ENCODE data around the gene SLC35D2.
"Not testable (repeated sequence)": the region's sequence is repeated elsewhere in the genome, so short reads cannot be mapped to it uniquely, and the experiment has no call there.

SLC35D2 gene

DNA sequence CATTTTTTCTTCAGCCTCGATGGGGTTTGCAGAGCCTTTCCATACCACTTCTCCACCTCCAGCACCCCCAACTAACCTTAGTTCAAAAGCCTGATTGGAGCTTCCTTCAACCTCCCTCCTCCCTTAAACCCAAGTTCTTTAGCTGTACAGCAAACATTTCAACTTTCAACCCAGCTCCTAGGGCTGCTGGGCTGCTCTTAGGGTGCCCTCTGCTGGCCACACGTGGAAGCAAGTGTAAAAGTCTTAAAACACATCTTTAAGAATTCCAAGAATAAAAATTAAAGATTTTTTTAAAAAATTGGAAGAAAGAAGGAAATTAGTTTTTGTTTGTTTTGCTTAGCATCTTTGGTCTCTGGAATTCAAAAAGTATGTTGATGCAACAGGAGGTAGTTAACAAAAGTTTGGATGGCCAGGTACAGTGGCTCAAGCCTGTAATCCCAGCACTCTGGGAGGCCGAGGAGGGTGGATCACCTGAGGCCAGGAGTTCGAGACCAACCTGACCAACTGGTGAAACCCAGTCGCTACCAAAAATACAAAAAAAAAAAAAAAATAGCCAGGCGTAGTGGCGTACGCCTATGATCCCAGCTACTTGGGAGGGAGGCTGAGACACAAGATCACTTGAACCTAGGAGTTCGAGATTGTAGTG, 66.1 kb downstream of the SLC35D2 start:
- no peaks in the 10 kb centered on the region; the same call in 1 of the 2 replicates for H3K9me3 ChIP-seq (ENCODE audit: control insufficient read depth, insufficient read depth, low read length)
- no peak overlapping the region for H3K4me3 ChIP-seq (ENCODE audit: low read length)
- H3K79me2 ChIP-seq (ENCODE audit: control insufficient read depth, low read length): no peaks in the 10 kb centered on the region
- no peak overlapping the region for H3K27ac ChIP-seq (ENCODE audit: low read depth, low read length)
- no peak overlapping the region for H3K4me2 ChIP-seq (ENCODE audit: low read length)
- no peaks in the 10 kb centered on the region for H3K9me2 ChIP-seq (replicated peaks; ENCODE audit: control insufficient read depth, low read length)
- H3K27me3 ChIP-seq (ENCODE audit: control insufficient read depth, low read length): no peaks in the 10 kb centered on the region
- no peak for TF ChIP-seq EZH2phosphoT487 (IDR thresholded peaks at IDR 0.05; ENCODE audit: borderline replicate concordance, low read length)
- TF ChIP-seq, protein P1, sequence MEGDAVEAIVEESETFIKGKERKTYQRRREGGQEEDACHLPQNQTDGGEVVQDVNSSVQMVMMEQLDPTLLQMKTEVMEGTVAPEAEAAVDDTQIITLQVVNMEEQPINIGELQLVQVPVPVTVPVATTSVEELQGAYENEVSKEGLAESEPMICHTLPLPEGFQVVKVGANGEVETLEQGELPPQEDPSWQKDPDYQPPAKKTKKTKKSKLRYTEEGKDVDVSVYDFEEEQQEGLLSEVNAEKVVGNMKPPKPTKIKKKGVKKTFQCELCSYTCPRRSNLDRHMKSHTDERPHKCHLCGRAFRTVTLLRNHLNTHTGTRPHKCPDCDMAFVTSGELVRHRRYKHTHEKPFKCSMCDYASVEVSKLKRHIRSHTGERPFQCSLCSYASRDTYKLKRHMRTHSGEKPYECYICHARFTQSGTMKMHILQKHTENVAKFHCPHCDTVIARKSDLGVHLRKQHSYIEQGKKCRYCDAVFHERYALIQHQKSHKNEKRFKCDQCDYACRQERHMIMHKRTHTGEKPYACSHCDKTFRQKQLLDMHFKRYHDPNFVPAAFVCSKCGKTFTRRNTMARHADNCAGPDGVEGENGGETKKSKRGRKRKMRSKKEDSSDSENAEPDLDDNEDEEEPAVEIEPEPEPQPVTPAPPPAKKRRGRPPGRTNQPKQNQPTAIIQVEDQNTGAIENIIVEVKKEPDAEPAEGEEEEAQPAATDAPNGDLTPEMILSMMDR (IDR thresholded peaks at IDR 0.05; ENCODE audit: low read depth, low read length, poor library complexity, severe bottlenecking): peak; percentile 73
- no peaks in the 10 kb centered on the region for H3K36me3 ChIP-seq (ENCODE audit: control insufficient read depth, low read length)
- no peaks in the 10 kb centered on the region for H4K20me1 ChIP-seq (ENCODE audit: control insufficient read depth, insufficient read depth, low read depth, low read length)
- no peaks in the 10 kb centered on the region for H3F3A ChIP-seq (ENCODE audit: control insufficient read depth, insufficient read depth)
- H3K4me1 ChIP-seq (ENCODE audit: control insufficient read depth, low read length): no peaks in the 10 kb centered on the region

DNA sequence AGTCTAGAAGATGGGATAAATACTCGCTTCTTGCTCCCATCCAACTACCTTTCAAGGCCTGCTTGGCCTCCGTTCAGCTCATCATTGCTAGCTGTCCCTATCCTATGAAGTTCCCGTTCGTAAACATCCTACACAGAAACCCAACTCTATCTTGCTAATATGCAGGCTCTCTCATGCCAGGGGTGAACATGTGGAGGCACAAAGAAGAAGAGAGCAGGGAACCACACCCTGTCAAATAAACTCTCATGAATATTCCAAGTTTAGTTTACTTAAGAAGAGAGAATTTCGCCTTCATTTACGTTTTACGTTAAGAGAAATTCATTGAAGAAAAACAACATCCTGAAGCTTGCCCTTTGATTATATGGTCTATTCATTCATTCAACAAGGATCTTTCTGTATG, 73.7 kb downstream of the SLC35D2 start:
- H3K79me2 ChIP-seq (ENCODE audit: control insufficient read depth, low read length): no peaks in the 10 kb centered on the region
- TF ChIP-seq EZH2phosphoT487 (IDR thresholded peaks at IDR 0.05; ENCODE audit: borderline replicate concordance, low read length): no peak
- TF ChIP-seq, protein P1 (IDR thresholded peaks at IDR 0.05; ENCODE audit: low read depth, low read length, poor library complexity, severe bottlenecking): no peak
- H3K4me1 ChIP-seq (ENCODE audit: control insufficient read depth, low read length): no peaks in the 10 kb centered on the region
- H3K27ac ChIP-seq (ENCODE audit: low read depth, low read length): no peak overlapping the region
- H3K9me3 ChIP-seq (ENCODE audit: control insufficient read depth, insufficient read depth, low read length): no peaks in the 10 kb centered on the region; the same call in 1 of the 2 replicates
- H3F3A ChIP-seq (ENCODE audit: control insufficient read depth, insufficient read depth): no peaks in the 10 kb centered on the region
- H3K9me2 ChIP-seq (replicated peaks; ENCODE audit: control insufficient read depth, low read length): no peaks in the 10 kb centered on the region
- no peaks in the 10 kb centered on the region for H3K36me3 ChIP-seq (ENCODE audit: control insufficient read depth, low read length)
- no peaks in the 10 kb centered on the region for H4K20me1 ChIP-seq (ENCODE audit: control insufficient read depth, insufficient read depth, low read depth, low read length)
- no peaks in the 10 kb centered on the region for H3K27me3 ChIP-seq (ENCODE audit: control insufficient read depth, low read length)
- no peak overlapping the region for H3K4me2 ChIP-seq (ENCODE audit: low read length)
- H3K4me3 ChIP-seq (ENCODE audit: low read length): no peak overlapping the region

DNA sequence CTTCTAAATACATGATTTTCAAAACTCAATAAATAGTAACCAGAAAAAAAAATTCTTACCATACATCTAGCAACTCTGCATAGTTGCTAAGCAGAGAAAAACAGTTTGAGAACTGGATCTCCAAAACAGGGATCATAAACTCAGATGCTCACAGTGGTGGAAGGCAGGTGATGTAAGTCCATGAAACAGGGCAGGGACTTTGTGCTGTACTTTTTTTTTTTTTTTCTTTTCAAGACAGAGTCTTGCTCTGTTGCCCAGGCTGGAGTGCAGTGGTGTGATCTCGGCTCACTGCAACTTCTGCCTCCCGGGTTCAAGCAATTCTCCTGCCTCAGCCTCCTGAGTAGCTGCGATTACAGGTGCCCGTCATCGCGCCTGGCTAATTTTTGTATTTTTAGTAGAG, 76.6 kb downstream of the SLC35D2 start:
- H3K79me2 ChIP-seq (ENCODE audit: control insufficient read depth, low read length); H3K9me2 ChIP-seq (replicated peaks; ENCODE audit: control insufficient read depth, low read length): not testable (repeated sequence)

DNA sequence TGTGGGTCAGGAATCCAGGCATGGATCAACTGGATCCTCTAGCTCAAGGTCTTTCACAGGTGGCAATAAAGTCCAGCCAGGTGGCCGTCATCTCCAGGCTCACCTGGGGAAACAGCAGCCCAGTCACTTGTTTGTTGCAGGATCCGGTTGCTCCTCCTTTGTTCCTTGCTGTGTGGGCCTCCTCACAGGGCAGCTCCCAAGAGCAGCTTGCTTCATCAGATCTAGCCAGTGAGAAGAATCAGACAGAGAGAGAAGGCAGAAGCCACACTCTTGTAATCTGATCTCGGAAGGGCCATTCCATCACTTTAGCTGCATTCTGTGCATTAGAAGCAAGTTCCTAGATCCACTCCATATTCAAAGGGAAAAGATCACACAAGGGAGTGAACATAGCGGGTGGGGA, 78.3 kb downstream of the SLC35D2 start:
- no peaks in the 10 kb centered on the region for H3K27me3 ChIP-seq (ENCODE audit: control insufficient read depth, low read length)
- no peaks in the 10 kb centered on the region for H4K20me1 ChIP-seq (ENCODE audit: control insufficient read depth, insufficient read depth, low read depth, low read length)
- no peak overlapping the region for H3K4me3 ChIP-seq (ENCODE audit: low read length)
- TF ChIP-seq, protein P1 (IDR thresholded peaks at IDR 0.05; ENCODE audit: low read depth, low read length, poor library complexity, severe bottlenecking): no peak
- TF ChIP-seq EZH2phosphoT487 (IDR thresholded peaks at IDR 0.05; ENCODE audit: borderline replicate concordance, low read length): no peak
- no peaks in the 10 kb centered on the region for H3K9me3 ChIP-seq (ENCODE audit: control insufficient read depth, insufficient read depth, low read length)
- H3K79me2 ChIP-seq (ENCODE audit: control insufficient read depth, low read length): no peaks in the 10 kb centered on the region
- H3K4me1 ChIP-seq (ENCODE audit: control insufficient read depth, low read length): no peaks in the 10 kb centered on the region
- no peak overlapping the region for H3K27ac ChIP-seq (ENCODE audit: low read depth, low read length)
- no peaks in the 10 kb centered on the region for H3K9me2 ChIP-seq (replicated peaks; ENCODE audit: control insufficient read depth, low read length)
- H3K4me2 ChIP-seq (ENCODE audit: low read length): no peak overlapping the region
- no peaks in the 10 kb centered on the region for H3F3A ChIP-seq (ENCODE audit: control insufficient read depth, insufficient read depth)
- no peaks in the 10 kb centered on the region for H3K36me3 ChIP-seq (ENCODE audit: control insufficient read depth, low read length)

More for the DNA sequence above, 76.6 kb downstream of the SLC35D2 start:
- not testable (repeated sequence) for H3K9me3 ChIP-seq (ENCODE audit: control insufficient read depth, insufficient read depth, low read length); H3K4me2 ChIP-seq (ENCODE audit: low read length); H3K27ac ChIP-seq (ENCODE audit: low read depth, low read length); H3F3A ChIP-seq (ENCODE audit: control insufficient read depth, insufficient read depth); H4K20me1 ChIP-seq (ENCODE audit: control insufficient read depth, insufficient read depth, low read depth, low read length); H3K4me3 ChIP-seq (ENCODE audit: low read length); H3K4me1 ChIP-seq (ENCODE audit: control insufficient read depth, low read length); H3K27me3 ChIP-seq (ENCODE audit: control insufficient read depth, low read length); H3K36me3 ChIP-seq (ENCODE audit: control insufficient read depth, low read length)

Data from DOHH2 (cell line).